ENCODE measurements around the gene ANGPTL8.

Gene ANGPTL8, protein sequence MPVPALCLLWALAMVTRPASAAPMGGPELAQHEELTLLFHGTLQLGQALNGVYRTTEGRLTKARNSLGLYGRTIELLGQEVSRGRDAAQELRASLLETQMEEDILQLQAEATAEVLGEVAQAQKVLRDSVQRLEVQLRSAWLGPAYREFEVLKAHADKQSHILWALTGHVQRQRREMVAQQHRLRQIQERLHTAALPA

GRCh38 chr19:11239377-11240000, at the start of gene ANGPTL8:
Gene ANGPTL8, plus strand, starts transcription at chr19:11239619. Its CDS starts 19 bp downstream, at chr19:11239638.
- FAIRE-seq: no peak

DNA sequence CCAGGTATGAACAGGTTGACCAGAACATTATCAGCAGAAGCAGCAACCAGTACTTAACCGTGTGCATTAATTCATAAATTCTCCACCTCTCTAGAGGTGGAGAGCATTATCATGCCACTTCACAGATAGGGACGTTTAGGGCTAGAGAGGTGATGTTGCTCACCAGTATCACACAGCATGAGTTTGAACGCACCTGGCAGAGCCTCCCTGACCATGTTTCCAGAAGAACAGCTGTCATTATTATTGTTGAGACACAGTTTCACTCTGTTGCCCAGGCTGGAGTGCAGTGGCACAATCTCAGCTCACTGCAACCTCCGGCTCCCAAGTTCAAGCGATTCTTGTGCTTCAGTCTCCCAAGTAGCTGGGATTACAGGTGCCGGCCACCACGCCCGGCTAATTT, 48.9 kb upstream of the ANGPTL8 start:
- FAIRE-seq: no peak

GRCh38 chr19:11191273-11191755, 48.1 kb upstream of the ANGPTL8 start:
- no peak for FAIRE-seq

DNA sequence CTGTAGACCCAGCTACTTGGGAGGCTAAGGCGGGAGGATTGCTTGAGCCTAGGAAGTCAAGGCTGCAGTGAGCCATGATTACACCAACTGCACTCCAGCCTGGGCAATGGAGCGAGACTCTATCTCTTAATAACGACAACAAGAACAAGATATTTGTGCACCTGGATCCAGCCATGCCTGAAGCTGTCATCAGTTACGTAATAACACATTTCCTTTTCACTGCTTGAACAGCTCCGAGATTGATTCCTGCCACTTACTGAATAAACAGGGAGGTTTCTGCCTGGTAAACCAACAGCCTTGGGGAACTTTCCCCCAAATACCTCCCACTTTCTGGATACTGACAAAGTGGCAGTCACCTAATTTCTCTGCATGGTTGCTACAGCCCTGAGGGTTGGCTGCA, 47.5 kb upstream of the ANGPTL8 start:
- no peak for FAIRE-seq

- no peak for FAIRE-seq
Measured at GRCh38 chr19:11192957-11193939, 46.2 kb upstream of the ANGPTL8 start.

DNA sequence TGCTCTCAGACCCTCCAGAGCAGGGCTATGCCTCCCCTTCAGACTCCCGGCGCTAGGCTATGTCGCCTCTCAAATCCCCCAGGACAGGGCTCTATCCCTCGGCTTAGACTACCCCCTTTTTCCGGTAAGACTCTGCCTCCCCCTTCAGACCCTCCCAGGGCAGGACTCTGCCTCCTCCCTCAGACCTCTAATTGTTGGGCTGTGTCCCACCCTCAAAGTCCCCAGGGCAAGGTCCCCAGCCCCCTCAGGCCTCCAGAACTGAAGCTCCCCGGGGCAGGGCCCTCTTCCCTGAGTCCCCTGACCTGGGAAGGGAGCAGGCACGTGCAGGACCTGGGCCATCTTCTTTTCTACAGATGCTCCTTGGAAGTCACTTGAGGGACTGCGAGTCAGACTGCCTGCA, 45.2 kb upstream of the ANGPTL8 start:
- FAIRE-seq: no peak

GRCh38 chr19:11194656-11195558, 44.5 kb upstream of the ANGPTL8 start:
- no peak for FAIRE-seq

DNA sequence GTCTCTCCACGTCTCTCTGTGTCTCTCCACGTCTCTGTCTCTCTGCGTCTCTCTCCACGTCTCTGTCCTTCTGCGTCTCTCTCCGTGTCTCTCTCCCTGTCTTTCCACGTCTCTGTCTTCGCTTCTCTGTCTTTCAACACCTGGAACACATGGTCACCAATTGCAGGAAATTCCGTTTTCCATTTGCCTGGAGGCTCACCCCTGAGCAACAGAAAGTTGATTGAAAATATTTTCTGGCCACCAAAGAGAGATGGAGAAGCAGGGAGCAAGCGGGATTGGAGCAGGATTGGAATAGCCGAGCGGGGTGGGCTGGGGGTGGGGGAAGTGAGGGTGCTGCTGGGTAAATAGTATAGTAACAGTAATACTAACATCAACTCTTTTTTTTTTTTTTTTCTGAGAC, 43.7 kb upstream of the ANGPTL8 start:
- FAIRE-seq: no peak

DNA sequence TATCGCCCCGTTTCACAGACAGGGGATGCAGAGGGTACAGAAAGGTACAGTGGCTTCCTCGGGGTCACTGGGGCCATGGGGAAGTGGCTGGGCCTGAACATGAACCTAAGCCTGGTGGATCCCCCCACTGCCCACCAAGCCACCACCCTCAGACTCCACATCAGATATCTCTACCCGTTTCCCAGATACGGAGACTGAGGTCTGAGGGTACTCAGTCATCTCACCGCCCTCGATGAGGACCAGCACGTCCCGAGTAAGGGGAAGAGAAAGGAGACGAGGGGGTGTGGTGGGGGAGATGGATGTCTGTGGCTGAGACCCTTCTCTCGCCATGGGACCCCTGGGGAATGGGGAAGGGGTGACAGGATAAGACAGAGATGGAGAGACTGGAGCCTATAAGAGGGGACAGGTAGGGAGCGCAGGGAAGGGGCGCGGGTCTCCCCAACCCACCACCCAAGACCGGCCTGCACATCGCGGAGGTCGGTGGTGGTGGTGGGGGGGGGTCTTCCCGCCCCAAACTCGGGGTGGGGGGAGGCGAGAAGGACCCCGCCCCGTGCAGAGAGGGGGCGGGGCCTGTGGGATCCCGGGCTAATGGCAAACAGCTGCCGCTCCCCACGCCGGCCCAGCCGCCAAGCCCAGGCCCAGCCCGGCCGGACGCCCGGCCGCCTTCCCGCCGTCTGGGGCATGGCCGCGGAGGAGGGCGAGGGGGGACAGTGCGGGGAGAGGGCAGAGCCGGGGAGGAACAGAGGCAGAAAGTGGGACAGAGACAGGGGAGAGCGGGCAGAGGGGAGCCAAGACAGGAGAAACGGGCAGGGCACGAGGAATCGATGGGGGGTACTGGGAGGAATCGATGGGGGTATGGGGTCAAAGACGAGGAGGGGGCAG, 42.8 kb upstream of the ANGPTL8 start:
- FAIRE-seq: no peak

GRCh38 chr19:11197291-11198174, 41.9 kb upstream of the ANGPTL8 start, which contains the start of gene KANK2:
Gene KANK2, minus strand, starts transcription at chr19:11197545. Its CDS starts 3,034 bp downstream, at chr19:11194511.
- FAIRE-seq: no peak

DNA sequence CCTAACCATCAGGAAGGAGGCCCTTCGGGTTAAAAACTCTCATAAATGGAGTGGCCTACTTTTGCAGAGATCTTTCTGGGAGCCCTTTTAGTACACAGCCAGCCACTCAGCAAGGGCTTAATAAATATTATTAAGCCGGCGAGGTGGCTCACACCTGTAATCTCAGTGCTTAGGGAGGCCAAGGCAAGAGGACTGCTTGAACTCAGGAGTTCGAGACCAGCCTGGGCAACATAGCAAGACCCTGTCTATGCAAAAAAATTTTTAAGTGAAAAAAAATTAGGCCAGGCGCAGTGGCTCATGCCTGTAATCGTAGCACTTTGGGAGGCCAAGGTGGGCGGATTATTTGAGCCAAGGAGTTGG, 41.3 kb upstream of the ANGPTL8 start:
- no peak for FAIRE-seq

DNA sequence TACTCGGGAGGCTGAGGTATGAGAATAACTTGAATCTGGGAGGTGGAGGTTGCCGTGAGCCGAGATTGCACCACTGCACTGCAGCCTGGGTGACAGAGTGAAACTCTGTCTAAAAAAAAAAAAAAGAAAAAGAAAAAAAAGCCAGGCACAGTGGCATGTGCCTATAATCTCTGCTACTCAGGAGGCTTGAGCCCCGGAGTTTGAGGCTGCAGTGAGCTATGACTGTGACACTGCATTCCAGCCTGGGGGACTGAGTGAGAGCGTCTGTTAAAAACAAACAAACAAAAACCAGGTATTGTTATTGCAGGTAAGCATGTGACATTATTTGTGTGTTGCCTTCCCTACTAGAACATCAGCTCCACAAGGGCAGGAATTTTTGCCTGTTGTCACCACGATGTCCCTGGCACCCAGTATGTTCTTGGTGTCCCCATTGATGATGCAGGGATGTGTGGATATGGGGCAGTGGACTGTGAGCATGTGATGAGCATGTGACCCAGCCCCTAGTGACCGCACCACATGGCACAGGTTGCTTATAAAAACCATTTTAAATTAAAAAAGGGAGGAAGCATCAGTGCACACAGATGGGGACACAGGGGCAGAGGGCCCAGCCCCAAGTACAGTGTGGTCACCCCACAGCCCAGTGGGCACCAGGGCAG, 40.5 kb upstream of the ANGPTL8 start:
- no peak for FAIRE-seq

- FAIRE-seq: no peak
Measured at GRCh38 chr19:11199517-11199916, 39.9 kb upstream of the ANGPTL8 start.

DNA sequence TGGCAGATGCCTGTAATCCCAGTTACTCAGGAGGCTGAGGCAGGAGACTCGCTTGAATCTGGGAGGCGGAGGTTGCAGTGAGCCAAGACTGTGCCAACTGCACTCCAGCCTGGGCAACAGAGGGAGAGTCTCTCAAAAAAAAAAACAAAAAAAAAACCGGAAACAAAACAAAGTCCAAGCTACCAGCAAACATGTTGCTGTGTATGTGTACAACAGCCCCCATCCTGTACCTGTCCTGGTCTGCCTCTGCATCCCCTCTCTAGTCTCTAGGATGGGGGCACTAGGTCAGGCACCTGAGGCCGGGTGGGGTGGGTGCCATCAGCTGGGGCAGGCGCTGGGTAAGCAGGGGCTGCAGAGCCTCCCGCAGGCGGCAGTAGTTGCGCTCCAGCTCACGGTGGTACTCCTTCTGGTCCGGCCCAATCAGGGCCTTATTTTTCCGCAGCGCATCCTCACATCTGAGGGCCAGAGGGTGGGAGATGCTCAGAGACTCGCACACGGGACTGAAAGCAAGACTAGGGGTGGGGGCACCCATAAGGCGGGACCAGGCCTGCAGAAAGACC, 39.3 kb upstream of the ANGPTL8 start:
- no peak for FAIRE-seq

- FAIRE-seq: no peak
Measured at GRCh38 chr19:11200931-11201330, 38.5 kb upstream of the ANGPTL8 start.

GRCh38 chr19:11201791-11202190, 37.6 kb upstream of the ANGPTL8 start:
- no peak for FAIRE-seq

DNA sequence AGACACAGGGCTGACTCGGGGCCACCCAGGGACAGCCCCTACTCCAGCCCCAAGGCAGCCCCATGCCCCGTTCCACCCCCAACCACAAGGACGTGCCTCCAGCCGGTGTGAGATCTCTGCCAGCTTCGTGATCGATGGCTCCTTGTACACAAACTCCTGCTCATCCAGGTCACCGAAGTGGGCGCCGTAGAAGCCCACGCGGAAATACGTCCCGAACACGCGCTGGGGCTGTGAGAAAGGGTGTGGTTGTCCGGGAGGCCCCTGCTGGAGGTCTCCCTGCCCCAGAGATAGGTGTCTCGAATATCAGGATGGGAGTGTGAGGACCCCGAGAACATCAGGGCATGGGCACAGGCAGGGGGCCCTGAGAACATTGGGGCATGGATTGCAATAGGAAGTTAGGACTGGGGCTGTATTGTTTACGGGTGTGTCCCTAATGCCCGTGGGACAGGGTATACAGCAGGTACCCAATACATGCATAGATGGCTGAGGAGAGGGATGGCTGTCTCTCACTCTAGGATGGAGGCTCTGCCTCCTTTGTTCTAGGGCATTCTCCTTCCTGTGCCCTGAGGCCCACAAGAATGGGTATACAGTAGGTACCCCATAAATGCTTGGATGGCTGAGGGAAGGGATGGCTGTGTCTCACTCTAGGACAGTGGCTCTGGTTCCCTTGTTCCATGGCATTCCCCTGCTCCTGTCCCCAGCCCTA, 36.8 kb upstream of the ANGPTL8 start:
- FAIRE-seq: no peak

All from endometrium (tissue), 2 donors.